CD4-positive, alpha-beta T cell treated with Interferon gamma for 1 hour (primary cell): Measurements from ENCODE around the gene POFUT2.

Experiments used
- DNase-seq: peaks from one replicate; pipeline ENCODE4 v3.0.0-alpha.2; 2020

POFUT2 gene

GRCh38 chr21:45220714-45221490 is 66.8 kb downstream of the POFUT2 start:
- DNase-seq: no peak

GRCh38 chr21:45220071-45220481 is 67.6 kb downstream of the POFUT2 start:
- no peak for DNase-seq

- DNase-seq: no peak
Measured at GRCh38 chr21:45219517-45219916, 68.2 kb downstream of the POFUT2 start.

- no peak for DNase-seq
Measured at GRCh38 chr21:45217010-45217409, 70.7 kb downstream of the POFUT2 start.

GRCh38 chr21:45215213-45215612 is 72.5 kb downstream of the POFUT2 start:
- no peak for DNase-seq
